Measurements from ENCODE around the gene ASPM. TPM values are rescaled to one million over a fixed set of nuclear protein-coding genes. Genes with fewer than 3 reads are reported as not detected.
"Not testable (repeated sequence)": the region's sequence is repeated elsewhere in the genome, so short reads cannot be mapped to it uniquely, and the experiment has no call there.

ASPM gene
- total RNA-seq, 6 experiments from 2014 or later, result 0.20 to 4.3 (median 1.1) TPM

DNA sequence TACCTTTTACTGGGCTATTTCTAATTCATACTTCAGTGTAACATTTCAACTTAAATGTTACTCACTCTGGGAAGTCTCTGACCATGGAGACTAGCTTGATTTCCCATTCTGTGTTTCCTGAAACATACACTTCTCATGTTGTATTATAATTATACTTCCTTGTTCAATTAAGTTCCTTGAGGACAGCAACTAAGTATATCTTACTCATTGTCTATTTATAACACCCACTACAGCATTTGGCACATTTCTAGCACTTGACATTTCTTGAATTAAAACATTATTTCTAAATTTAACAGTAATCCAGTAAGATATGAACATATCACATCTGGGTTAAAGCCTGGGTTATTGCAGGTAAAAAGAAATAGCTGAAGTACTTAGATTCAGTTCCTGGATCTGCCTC lies 47.0 kb downstream of the ASPM start:
- Histone ChIP-seq H3K4me3 (no peak overlapping the region), H3K4me1 (no peaks in the 10 kb centered on the region), H3K9me3 (no peaks in the 10 kb centered on the region), H3K27me3 (no peaks in the 10 kb centered on the region), H3K27ac (no peak overlapping the region), H3K36me3 (no peaks in the 10 kb centered on the region)
- ATAC-seq (no peak), DNase-seq (no peak)
- intact Hi-C loops (cut with DNase I), result no loop called here
- TF ChIP-seq POLR2A (IDR thresholded peaks at IDR 0.05) (no peak), CTCF (IDR thresholded peaks at IDR 0.05) (no peak)

DNA sequence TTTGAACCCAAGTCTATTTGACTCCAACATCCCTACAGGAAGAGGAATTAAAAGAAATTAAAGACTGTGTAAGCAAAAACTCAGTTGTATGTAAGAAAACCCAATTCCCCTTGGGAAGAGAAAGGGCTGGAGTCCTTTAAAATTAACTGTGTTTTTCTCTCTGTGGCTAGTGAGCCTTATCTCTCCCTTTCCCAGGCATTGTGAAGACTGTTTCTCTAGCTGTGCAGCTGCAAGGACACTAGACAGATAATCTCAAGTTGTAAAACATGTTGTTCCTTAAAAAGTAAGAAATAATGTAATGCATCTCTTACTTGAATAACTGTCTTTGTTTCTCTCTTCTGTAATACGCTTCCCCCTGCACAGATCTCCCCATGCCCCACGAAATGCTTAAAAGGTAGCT lies 49.5 kb downstream of the ASPM start:
- H3K4me3 ChIP-seq; intact Hi-C loops (cut with DNase I); H3K4me1 ChIP-seq; H3K36me3 ChIP-seq; H3K9me3 ChIP-seq; DNase-seq; ATAC-seq; H3K27me3 ChIP-seq; H3K27ac ChIP-seq: not testable (repeated sequence)
- WGBS (ENCODE audit: insufficient coverage, low coverage, low lambda C conversion rate, missing lambda C conversion rate), result 97% methylated on average over 2 of the region's 2 CpGs

GRCh38 chr1:197096137-197096536 lies 50.3 kb downstream of the ASPM start:
- no peak overlapping the region for H3K27ac ChIP-seq
- no peak for DNase-seq
- no peaks in the 10 kb centered on the region for H3K4me1 ChIP-seq
- no peak overlapping the region for H3K4me3 ChIP-seq
- 80% methylated on average over 1 of the region's 1 CpG for WGBS (ENCODE audit: insufficient coverage, low coverage, low lambda C conversion rate, missing lambda C conversion rate)
- intact Hi-C loops (cut with DNase I), result no loop called here
- H3K36me3 ChIP-seq, result no peaks in the 10 kb centered on the region
- no peak for TF ChIP-seq POLR2A (IDR thresholded peaks at IDR 0.05)
- no peak for TF ChIP-seq CTCF (IDR thresholded peaks at IDR 0.05)
- no peaks in the 10 kb centered on the region for H3K27me3 ChIP-seq
- no peak for ATAC-seq
- H3K9me3 ChIP-seq, result no peaks in the 10 kb centered on the region

DNA sequence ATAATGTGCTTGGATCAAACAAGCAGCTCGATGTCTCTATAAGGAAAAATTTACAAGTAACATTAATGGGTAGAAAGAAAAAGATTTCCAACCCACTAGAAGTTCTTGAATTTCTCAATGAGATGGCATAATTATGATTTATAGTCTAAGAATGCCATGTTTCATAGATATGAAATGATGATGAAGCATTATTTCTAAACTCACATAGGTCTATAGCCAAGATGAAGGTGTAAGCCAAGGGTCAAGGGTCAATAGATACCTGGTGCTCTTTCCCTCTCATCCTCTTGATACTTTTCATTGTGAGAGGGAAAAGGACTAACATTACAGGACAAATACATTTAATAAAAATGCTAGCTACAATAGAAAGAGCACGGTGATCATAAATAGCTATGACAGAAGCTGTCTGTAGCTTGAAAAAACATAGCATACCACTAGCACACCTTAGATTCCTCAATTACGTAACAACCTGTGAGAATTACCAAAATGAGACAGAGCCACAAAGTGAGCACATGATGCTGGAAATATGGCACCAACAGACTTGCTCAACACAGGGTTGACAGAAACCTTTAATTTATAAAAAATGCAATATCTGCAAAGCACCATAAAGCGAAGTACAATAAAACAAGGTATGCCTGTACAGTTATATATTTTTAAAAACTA lies 53.1 kb downstream of the ASPM start:
- Histone ChIP-seq H3K9me3 (no peaks in the 10 kb centered on the region), H3K4me1 (no peaks in the 10 kb centered on the region), H3K4me3 (no peak overlapping the region), H3K36me3 (no peaks in the 10 kb centered on the region), H3K27me3 (no peaks in the 10 kb centered on the region), H3K27ac (no peak overlapping the region)
- ATAC-seq, result no peak
- WGBS (ENCODE audit: insufficient coverage, low coverage, low lambda C conversion rate, missing lambda C conversion rate), result 94% methylated on average over 4 of the region's 4 CpGs
- TF ChIP-seq POLR2A (IDR thresholded peaks at IDR 0.05) (no peak), CTCF (IDR thresholded peaks at IDR 0.05) (no peak)
- DNase-seq, result no peak
- intact Hi-C loops (cut with DNase I), result no loop called here

GRCh38 chr1:197092491-197093023 lies 53.9 kb downstream of the ASPM start:
- ATAC-seq, result no peak

More at GRCh38 chr1:197092491-197093023, 53.9 kb downstream of the ASPM start:
- intact Hi-C loops (cut with DNase I), result no loop called here
- Histone ChIP-seq H3K4me1 (no peaks in the 10 kb centered on the region), H3K36me3 (no peaks in the 10 kb centered on the region), H3K4me3 (no peak overlapping the region), H3K9me3 (no peaks in the 10 kb centered on the region), H3K27ac (no peak overlapping the region), H3K27me3 (no peaks in the 10 kb centered on the region)
- TF ChIP-seq POLR2A (IDR thresholded peaks at IDR 0.05) (no peak), CTCF (IDR thresholded peaks at IDR 0.05) (no peak)
- WGBS (ENCODE audit: insufficient coverage, low coverage, low lambda C conversion rate, missing lambda C conversion rate), result 93% methylated on average over 1 of the region's 1 CpG
- DNase-seq, result no peak

All from right lobe of liver (tissue), 6 donors.